GM12801 (cell line): ENCODE data around the gene P4HA1.

ENCODE experiments used
- TF ChIP-seq, protein P1 (sequence below): IDR thresholded peaks from one replicate; pipeline ENCODE4 v1.5.1; 2011; ENCODE audit warnings: control low read depth; ENCODE audit not compliant: insufficient read length; ENCODE audit errors: extremely low read depth

P4HA1 gene

DNA sequence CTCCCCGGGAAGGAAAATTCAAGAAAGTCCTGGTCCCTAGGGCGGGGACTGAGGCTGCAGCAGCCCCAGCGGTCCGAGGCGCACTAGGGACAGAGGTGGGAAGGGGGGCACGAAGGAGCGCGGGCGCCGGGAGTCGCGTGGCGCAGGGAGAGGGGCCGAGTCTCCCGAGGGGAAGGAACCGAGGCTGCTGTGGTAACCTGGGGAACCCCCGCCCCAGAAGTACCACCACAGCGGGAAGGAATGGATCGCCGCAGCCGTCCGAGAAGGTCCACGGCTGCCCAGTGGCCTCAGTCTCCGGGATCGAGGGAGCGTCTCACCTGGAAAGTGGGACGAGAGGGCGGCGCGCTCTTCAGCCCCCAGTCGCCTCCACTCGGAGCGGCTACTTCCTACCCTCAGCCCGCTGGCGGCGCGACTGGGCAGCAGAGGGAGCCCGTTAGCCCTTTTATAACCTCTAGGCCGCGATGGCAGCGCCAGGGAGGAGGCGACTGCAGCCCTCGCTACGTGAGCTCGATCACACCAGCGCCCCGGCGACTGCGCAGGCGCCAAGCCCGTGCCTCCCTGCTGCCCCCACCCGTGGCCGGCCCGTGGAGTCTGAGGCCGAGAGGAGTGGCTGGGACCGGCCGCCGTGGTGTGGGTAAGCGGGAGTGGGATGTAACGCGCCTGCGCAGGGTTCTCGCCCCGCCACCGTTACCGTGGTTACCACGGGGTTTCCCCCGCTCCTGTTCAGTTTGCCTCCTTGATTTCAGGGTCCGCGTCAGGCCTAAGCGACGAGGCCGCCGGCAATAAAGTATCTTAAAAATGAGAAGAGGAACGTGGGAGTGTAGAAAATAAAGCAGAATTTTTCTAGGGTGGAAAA is at the start of gene P4HA1:
Gene P4HA1, minus strand, starts transcription at position 418 of the 856 bp plus-strand sequence. CDS start 21,983 bp downstream, outside the sequence.
- TF ChIP-seq, protein P1, sequence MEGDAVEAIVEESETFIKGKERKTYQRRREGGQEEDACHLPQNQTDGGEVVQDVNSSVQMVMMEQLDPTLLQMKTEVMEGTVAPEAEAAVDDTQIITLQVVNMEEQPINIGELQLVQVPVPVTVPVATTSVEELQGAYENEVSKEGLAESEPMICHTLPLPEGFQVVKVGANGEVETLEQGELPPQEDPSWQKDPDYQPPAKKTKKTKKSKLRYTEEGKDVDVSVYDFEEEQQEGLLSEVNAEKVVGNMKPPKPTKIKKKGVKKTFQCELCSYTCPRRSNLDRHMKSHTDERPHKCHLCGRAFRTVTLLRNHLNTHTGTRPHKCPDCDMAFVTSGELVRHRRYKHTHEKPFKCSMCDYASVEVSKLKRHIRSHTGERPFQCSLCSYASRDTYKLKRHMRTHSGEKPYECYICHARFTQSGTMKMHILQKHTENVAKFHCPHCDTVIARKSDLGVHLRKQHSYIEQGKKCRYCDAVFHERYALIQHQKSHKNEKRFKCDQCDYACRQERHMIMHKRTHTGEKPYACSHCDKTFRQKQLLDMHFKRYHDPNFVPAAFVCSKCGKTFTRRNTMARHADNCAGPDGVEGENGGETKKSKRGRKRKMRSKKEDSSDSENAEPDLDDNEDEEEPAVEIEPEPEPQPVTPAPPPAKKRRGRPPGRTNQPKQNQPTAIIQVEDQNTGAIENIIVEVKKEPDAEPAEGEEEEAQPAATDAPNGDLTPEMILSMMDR: no peak

DNA sequence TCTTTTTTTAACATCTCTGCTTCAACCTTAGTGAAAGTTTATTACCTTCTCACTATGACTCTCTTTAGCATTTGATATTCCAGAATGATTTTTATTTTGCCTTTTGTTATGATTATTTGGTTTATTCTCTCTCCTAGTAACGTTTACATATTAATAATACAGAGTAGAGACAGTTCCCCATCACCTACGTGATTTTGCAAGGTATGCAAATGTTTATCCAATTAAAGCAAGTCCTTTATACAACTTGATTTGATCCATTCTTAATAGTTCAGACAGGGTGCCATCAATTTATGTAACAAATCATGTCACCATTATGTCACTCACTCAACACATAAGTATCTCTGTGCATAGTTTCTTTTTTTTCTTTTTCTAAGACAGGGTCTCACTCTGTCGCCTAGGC is 44.9 kb upstream of the P4HA1 start:
- TF ChIP-seq, protein P1: no peak

DNA sequence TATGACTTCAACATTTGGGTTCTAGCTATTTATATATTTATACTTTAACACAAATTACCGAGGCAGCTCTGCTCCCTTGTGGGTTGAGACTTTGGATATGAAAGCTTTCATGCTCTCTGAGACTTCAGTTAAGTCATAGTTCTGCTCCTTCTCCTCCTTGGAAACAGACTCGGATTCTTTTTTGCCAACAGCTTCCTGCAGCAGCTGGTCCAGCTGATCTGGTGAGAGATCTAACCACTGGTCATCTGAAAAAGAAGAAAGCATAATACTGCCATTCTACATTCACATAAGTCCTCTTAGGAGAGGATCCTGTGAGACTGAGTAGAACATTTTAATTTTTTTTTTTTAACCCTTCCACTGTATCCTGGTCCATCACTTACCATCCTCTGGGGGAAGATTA is 42.6 kb upstream of the P4HA1 start:
- TF ChIP-seq, protein P1: no peak

DNA sequence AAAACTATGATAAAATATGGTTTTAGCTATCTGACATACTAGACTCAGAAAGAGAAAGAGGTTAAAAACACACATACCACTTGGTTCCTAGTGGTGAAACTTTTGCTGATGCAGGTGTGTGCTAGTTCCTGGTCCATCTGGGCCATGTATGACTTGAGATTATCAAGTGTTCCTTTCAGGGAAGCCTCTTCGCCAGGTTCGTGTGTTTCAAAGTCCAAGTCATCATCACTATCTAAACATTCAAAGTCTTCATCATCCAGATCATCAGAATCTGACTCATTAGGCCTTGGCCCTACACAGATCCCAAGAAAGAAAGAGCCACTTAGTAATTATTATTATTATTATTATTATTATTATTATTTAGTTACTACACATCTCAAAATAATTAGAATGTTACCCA is 40.0 kb upstream of the P4HA1 start:
- TF ChIP-seq, protein P1: no peak

DNA sequence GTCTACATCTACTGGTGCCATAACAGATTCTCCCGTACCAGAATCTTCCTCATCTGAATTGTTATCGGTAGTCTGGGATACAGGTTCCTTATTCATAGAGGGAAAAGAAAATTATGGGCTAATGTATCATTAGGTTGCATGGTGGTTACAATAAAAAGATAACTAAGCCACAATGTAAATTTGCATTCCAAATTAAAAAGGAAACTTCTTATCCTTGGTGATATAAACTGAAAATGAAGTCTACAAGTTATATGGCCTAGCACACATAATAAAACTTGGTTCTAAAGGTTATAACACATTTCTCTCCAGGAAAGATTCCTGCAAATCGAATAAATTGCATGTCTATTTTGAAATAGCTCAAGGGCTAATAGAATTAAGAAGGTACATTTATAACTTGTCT is 38.1 kb upstream of the P4HA1 start:
- TF ChIP-seq, protein P1: no peak

DNA sequence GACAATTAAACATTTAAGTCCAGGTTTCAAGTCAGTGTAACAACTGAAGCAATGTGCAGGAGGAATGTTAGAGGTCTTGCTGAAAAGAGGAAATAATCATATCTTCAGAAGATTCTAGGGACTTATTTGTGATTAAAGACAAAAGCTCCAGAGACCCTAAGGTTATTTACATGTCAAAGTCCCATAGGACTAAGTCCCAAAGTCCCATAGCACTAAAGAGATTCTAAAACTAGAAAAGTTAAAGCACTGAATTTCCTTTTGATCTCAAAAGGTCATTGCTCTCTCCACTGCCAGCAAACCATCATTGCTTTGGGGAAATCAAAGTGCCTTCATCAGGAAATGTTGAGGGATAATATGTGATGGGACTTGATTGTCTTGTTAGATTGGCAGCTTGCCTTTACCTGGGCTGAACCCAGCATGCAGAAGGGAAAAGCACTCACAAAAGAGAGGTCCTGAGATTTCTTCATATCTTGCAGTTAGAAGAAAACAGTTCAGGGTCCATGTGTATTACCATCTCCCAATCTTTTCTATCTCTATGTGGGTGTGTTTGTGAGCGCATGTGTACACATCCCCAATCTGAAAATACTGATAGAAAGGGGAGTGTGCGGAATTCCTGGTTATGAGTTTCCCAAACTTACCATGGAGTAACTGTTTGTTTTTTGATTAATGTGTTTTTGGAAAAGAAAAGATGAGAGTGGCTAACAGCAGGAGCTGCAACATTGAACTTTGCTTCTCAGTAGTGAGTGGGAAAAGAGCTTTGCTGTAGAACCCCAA is 35.4 kb upstream of the P4HA1 start:
- TF ChIP-seq, protein P1: no peak

DNA sequence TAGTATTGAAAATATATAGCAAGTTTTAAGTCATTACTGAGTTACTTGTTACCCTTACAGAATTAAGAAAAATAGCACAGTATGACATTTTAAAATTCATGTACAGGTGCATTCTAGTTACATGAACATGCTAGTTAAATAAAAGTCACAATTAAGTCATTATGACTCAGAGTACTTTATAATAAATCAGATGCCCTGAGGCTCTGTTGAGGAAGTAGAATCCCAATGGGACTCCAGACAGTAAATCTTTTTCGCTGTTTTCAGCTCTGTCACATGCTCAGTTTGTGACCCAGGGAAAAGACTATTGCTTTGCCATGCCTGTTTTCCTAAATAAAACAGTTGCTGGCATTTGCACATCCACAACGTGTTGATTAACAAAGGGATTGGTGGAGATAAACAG is 34.6 kb upstream of the P4HA1 start:
- TF ChIP-seq, protein P1: no peak
